Fibroblast of lung (primary cell): ENCODE results near the gene GNGT2. TPM values are rescaled to one million over a fixed set of nuclear protein-coding genes. Genes with fewer than 3 reads are reported as not detected.

Experiments used
- DNase-seq, 2 donors: peaks; one replicate each; pipeline versions ENCODE4 v3.0.0 to v3.0.0-alpha.2; 2010; ENCODE audit warnings: low read depth in 2 of 2
- H2AFZ ChIP-seq: 2 replicates; pipeline ENCODE4 v1.5.1; 2012; ENCODE audit warnings: low read length, control low read depth, inconsistent platforms
- H3K27ac ChIP-seq: 2 replicates; pipeline ENCODE4 v1.5.1; 2011; ENCODE audit warnings: low read length, control low read depth; ENCODE audit not compliant: insufficient read depth
- H3K27me3 ChIP-seq: 2 replicates; pipeline ENCODE4 v1.5.1; 2011; ENCODE audit warnings: mild to moderate bottlenecking, low read length; ENCODE audit not compliant: control insufficient read depth, insufficient read depth
- H3K36me3 ChIP-seq: 2 replicates; pipeline ENCODE4 v1.5.1; 2011; ENCODE audit warnings: low read length; ENCODE audit not compliant: control insufficient read depth, insufficient read depth
- H3K4me1 ChIP-seq: 2 replicates; pipeline ENCODE4 v1.5.1; 2011; ENCODE audit warnings: low read length; ENCODE audit not compliant: control insufficient read depth, insufficient read depth; ENCODE audit errors: extremely low read depth
- H3K4me2 ChIP-seq: 2 replicates; pipeline ENCODE4 v1.5.1; 2011; ENCODE audit warnings: low read length, control low read depth; ENCODE audit not compliant: insufficient read depth; ENCODE audit errors: extremely low read depth
- H3K4me3 ChIP-seq, 4 experiments: fragments of 200-600 bp in 1 of 4; sonication (generic) in 1 of 4; replicated peaks in 1 of 4; 2 replicates each; pipeline ENCODE4 v1.5.1; 2011 to 2016; ENCODE audit warnings: low read length in 4 of 4, low read depth in 3 of 4, mild to moderate bottlenecking in 3 of 4, control low read depth in 2 of 4, inconsistent platforms in 1 of 4, mixed read lengths in 1 of 4; ENCODE audit not compliant: insufficient read depth in 1 of 4; ENCODE audit errors: control extremely low read depth in 1 of 4
- H3K79me2 ChIP-seq: 2 replicates; pipeline ENCODE4 v1.5.1; 2012; ENCODE audit warnings: mild to moderate bottlenecking, low read length, inconsistent platforms; ENCODE audit not compliant: control insufficient read depth, insufficient read depth
- H3K9ac ChIP-seq: 2 replicates; pipeline ENCODE4 v1.5.1; 2011; ENCODE audit warnings: mild to moderate bottlenecking, low read length, control low read depth; ENCODE audit not compliant: insufficient read depth
- H3K9me3 ChIP-seq: 2 replicates; pipeline ENCODE4 v1.5.1; 2012; ENCODE audit warnings: low read depth, low read length; ENCODE audit not compliant: control insufficient read depth, insufficient read depth
- H4K20me1 ChIP-seq: 2 replicates; pipeline ENCODE4 v1.5.1; 2011; ENCODE audit warnings: low read length; ENCODE audit not compliant: control insufficient read depth, insufficient read depth; ENCODE audit errors: extremely low read depth
- EZH2 ChIP-seq: IDR thresholded peaks from 2 replicates; pipeline ENCODE4 v1.5.1; 2012; ENCODE audit warnings: low read length, control low read depth, mild to moderate bottlenecking; ENCODE audit errors: missing control alignments
- polyA plus RNA-seq, 2 donors: library from polyadenylated mRNA; depleted of rRNA in 1 of 2; stranded (reverse) in 1 of 2; unstranded in 1 of 2; fragments of >200 nt; gene quantifications; 2 replicates each; pipeline ENCODE4 v1.2.1, GENCODE V29; 2011 to 2012; ENCODE audit warnings: missing spikeins in 1 of 2
- total RNA-seq: library from RNA; depleted of rRNA; stranded (reverse); fragments of >200 nt; gene quantifications from 2 replicates; pipeline ENCODE4 v1.2.1, GENCODE V29; 2014
- TF ChIP-seq, protein P1 (sequence below), 2 donors: IDR thresholded peaks in 1 of 2; conservative IDR thresholded peaks in 1 of 2; 1 replicate in 1 of 2; 2 replicates in 1 of 2; pipeline ENCODE4 v1.5.1; 2011 to 2012; ENCODE audit warnings: low read length in 2 of 2, control low read depth in 1 of 2, inconsistent platforms in 1 of 2, low read depth in 1 of 2, mild to moderate bottlenecking in 1 of 2

GNGT2 gene
- total and polyA plus RNA-seq, 2 donors (not counting 1 experiment from before 2014, with no cell fraction given), result 3.7 TPM; not detected in 1

DNA sequence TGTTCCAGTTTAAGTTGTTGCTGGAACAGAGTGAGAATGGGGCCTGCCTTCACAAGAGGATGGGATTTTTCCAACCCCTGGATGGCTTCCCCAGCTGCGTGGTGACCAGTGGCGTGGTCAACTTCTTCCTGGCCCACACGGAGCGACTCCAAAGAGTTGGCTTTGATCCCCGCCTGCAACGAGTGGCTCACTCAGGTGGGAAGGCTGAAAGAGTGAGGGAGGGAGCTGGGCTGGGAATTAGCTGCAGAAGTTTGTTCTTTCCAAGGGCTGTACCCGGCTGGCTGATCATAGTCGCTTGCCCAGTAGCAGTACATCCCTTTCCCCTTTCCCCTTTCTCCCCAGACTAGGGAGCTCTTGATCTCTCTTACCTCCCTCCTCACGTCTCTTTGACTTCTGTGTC, 41.7 kb downstream of the GNGT2 start:
- no peak overlapping the region for H3K4me2 ChIP-seq
- TF ChIP-seq, protein P1, sequence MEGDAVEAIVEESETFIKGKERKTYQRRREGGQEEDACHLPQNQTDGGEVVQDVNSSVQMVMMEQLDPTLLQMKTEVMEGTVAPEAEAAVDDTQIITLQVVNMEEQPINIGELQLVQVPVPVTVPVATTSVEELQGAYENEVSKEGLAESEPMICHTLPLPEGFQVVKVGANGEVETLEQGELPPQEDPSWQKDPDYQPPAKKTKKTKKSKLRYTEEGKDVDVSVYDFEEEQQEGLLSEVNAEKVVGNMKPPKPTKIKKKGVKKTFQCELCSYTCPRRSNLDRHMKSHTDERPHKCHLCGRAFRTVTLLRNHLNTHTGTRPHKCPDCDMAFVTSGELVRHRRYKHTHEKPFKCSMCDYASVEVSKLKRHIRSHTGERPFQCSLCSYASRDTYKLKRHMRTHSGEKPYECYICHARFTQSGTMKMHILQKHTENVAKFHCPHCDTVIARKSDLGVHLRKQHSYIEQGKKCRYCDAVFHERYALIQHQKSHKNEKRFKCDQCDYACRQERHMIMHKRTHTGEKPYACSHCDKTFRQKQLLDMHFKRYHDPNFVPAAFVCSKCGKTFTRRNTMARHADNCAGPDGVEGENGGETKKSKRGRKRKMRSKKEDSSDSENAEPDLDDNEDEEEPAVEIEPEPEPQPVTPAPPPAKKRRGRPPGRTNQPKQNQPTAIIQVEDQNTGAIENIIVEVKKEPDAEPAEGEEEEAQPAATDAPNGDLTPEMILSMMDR (conservative IDR thresholded peaks at IDR 0.05 in 1 of 2, IDR thresholded peaks at IDR 0.05 in 1 of 2; ENCODE audit: low read depth in 1 of 2, low read length in 2 of 2), result no peak
- no peak for TF ChIP-seq EZH2
- H3K4me1 ChIP-seq, result no peaks in the 10 kb centered on the region
- no peaks in the 10 kb centered on the region for H4K20me1 ChIP-seq
- no peak overlapping the region for H3K9ac ChIP-seq
- no peaks in the 10 kb centered on the region for H3K36me3 ChIP-seq
- no peak overlapping the region for H3K4me3 ChIP-seq
- H3K79me2 ChIP-seq, result no peaks in the 10 kb centered on the region
- H2AFZ ChIP-seq, result no peak overlapping the region
- no peak overlapping the region for H3K27ac ChIP-seq
- no peaks in the 10 kb centered on the region for H3K9me3 ChIP-seq
- peaks cover 6% of the 10 kb centered on the region for H3K27me3 ChIP-seq
- no peak for DNase-seq

DNA sequence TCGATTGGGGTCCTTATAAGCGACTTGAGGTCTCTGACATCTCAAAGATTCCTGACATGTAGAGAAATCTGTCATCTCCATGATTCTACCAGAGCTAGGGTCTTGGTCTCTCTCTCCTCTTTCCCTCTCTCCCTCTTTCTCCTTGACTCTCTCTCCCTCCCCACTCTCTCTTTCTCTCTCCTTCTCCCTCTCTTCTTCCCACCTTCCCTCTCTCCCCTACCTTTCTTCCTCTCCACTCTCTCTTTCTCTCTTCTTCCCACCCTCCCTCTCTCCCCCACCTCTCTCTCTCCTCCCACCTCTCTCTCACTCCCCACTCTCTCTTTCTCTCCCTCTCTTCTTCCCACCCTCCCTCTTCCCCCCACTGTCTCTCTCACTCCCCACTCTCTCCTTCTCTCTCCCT, 45.2 kb downstream of the GNGT2 start:
- no peaks in the 10 kb centered on the region for H3K36me3 ChIP-seq
- no peaks in the 10 kb centered on the region for H3K4me1 ChIP-seq
- no peaks in the 10 kb centered on the region for H3K9me3 ChIP-seq
- no peaks in the 10 kb centered on the region for H4K20me1 ChIP-seq
- H2AFZ ChIP-seq, result no peak overlapping the region
- no peaks in the 10 kb centered on the region for H3K79me2 ChIP-seq
- no peak for TF ChIP-seq EZH2
- TF ChIP-seq, protein P1 (conservative IDR thresholded peaks at IDR 0.05 in 1 of 2, IDR thresholded peaks at IDR 0.05 in 1 of 2; ENCODE audit: low read depth in 1 of 2, low read length in 2 of 2), result no peak
- no peak overlapping the region for H3K27ac ChIP-seq
- H3K4me3 ChIP-seq, result no peak overlapping the region
- DNase-seq, result no peak
- peaks cover 8% of the 10 kb centered on the region for H3K27me3 ChIP-seq
- H3K4me2 ChIP-seq, result no peak overlapping the region
- H3K9ac ChIP-seq, result no peak overlapping the region

DNA sequence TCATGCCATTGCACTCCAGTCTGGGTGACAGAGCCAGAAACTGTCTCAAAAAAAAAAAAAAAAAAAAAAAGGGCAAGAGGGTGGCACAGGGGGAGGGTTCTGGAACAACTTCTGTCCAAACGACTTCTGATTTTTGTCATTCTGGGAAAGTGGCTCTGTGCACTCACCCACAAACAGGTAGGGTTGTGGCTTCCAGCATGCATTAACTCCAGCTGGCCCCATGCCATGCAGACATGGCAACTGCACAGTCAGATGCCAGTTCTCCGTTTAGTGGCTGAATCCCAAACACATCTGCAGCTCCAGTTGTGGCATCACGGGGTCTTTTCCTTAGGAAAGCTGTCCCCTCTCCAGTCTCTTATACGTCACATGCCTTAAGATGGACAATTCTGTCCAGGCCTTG, 47.5 kb downstream of the GNGT2 start:
- no peaks in the 10 kb centered on the region for H3K9me3 ChIP-seq
- no peaks in the 10 kb centered on the region for H3K79me2 ChIP-seq
- H3K9ac ChIP-seq, result no peak overlapping the region
- H2AFZ ChIP-seq, result no peak overlapping the region
- H3K4me3 ChIP-seq, result no peak overlapping the region
- no peak for DNase-seq
- no peaks in the 10 kb centered on the region for H3K36me3 ChIP-seq
- H3K27me3 ChIP-seq, result peaks cover 8% of the 10 kb centered on the region
- no peak overlapping the region for H3K27ac ChIP-seq
- H4K20me1 ChIP-seq, result no peaks in the 10 kb centered on the region
- TF ChIP-seq, protein P1 (conservative IDR thresholded peaks at IDR 0.05 in 1 of 2, IDR thresholded peaks at IDR 0.05 in 1 of 2; ENCODE audit: low read depth in 1 of 2, low read length in 2 of 2), result no peak
- TF ChIP-seq EZH2, result no peak
- H3K4me1 ChIP-seq, result peaks cover under 1% of the 10 kb centered on the region
- no peak overlapping the region for H3K4me2 ChIP-seq
